GM12801 (cell line): ENCODE data around the gene MRPL18.

Experiments used
- TF ChIP-seq, protein P1 (sequence below): IDR thresholded peaks from one replicate; pipeline ENCODE4 v1.5.1; 2011; ENCODE audit warnings: control low read depth; ENCODE audit not compliant: insufficient read length; ENCODE audit errors: extremely low read depth

Gene MRPL18

DNA sequence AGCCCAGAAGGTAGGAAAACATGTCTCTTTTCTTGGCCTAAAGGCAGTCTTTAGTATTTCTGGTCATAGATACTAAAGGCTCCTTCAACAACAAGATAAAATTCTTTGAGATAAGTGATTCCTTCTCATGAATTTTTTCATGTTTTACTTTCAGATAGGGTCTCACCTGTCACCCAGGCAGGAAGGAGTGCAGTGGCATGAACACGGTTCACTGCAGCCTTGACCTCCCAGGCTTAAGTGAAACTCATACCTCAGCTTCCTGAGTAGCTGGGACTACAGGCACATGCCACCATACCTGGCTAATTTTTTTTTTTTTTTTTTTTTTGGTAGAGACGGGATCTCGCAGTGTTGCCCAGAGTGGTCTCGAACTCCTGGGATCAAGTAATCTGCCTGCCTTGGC is 18.9 kb downstream of the MRPL18 start:
- TF ChIP-seq, protein P1, sequence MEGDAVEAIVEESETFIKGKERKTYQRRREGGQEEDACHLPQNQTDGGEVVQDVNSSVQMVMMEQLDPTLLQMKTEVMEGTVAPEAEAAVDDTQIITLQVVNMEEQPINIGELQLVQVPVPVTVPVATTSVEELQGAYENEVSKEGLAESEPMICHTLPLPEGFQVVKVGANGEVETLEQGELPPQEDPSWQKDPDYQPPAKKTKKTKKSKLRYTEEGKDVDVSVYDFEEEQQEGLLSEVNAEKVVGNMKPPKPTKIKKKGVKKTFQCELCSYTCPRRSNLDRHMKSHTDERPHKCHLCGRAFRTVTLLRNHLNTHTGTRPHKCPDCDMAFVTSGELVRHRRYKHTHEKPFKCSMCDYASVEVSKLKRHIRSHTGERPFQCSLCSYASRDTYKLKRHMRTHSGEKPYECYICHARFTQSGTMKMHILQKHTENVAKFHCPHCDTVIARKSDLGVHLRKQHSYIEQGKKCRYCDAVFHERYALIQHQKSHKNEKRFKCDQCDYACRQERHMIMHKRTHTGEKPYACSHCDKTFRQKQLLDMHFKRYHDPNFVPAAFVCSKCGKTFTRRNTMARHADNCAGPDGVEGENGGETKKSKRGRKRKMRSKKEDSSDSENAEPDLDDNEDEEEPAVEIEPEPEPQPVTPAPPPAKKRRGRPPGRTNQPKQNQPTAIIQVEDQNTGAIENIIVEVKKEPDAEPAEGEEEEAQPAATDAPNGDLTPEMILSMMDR: no peak

DNA sequence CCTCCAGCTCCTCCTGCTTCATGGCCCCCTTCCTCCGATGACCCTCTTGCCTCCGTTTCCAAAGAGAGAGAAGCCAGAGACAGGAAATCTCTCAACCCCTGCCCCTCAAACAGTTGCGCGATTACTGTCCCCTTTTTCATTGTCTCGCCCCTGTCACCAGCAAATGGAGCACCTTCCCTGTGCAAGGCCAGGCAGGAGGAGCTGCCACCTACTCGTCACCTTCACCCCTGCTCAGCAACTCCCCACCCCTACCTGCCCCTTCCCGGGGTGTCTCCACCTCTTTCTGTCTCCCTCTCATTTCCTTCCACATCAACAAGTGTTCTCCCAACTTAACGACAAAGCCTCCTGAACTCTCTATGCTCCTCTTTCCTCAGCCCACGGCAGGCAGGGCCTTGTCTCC is 23.5 kb downstream of the MRPL18 start:
- TF ChIP-seq, protein P1: no peak

DNA sequence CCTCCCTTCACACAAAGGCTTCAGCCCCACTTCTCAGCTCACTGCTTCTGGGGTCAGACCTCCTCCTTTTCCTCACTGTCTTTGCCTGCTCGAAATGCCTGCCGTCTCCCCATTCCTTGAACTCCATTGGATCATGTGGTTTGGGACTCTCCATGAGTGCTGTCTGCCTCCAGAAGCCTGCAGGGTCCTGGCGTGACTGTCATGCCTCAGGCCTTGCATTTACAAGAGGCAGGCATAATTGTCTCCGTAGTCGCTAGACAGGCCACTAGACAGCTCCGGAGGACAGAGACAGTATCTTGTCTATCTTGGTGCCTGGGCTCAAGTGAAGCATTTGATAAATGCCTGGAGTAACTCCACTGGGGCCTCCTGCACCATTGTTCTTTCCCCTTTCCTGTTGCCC is 25.1 kb downstream of the MRPL18 start:
- TF ChIP-seq, protein P1: no peak

DNA sequence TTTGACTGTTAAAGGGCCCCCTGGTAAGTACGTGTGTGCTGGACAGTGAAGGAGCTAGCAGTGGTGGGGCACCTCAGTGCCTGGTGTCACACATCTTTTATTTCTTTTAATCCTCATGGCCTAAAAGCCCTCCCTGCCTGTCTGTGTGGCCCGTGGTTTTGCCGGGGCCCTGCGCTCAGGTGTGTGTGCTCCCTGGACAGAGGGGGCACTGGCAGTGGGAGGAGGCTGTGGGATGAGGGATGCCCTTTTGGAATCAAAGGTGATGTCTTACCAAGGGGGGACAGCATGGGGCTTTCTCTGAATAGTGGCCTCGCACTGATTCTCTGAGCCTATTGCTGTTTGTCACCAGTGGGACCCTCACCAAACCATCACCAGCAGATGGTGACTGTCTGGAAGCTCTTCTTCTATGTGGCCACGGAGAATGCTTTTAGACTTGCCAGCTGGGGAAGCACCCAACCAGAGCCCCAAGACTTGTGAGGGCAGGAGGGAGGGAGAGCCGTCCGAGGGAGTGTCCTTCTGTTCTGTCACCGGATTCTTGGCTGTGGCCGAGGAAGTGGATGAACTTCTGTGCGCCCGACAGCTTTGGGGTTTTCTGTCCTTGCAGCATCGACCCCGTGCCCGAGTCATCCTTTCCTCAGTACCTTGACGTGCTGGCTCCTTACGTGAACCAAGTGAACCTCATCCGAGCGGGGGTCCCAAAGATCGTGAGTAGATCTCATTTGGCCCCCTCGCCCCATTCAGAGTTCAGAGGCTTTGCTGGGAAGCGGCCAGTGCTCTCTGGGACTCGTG is 27.9 kb downstream of the MRPL18 start:
- TF ChIP-seq, protein P1: no peak

DNA sequence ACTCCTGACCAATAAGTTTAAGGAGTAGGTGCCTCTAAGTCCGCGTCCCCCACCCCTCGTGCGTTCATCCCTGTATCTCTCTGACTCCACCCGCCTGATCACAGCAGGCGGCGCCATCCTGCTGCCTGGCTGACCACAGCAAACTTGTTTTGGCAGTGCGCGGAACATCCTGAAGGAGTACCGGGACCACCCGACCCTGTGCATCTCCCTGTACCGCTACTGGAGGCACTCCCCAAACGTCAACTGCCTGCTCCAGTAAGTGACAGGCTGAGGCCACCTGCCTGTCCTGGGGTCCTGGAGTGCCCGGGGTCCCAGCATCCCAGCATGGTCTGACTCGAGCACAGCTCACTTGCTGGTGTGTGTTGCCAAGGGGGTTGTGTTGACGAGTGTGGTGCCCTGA is 28.8 kb downstream of the MRPL18 start:
- TF ChIP-seq, protein P1: no peak

DNA sequence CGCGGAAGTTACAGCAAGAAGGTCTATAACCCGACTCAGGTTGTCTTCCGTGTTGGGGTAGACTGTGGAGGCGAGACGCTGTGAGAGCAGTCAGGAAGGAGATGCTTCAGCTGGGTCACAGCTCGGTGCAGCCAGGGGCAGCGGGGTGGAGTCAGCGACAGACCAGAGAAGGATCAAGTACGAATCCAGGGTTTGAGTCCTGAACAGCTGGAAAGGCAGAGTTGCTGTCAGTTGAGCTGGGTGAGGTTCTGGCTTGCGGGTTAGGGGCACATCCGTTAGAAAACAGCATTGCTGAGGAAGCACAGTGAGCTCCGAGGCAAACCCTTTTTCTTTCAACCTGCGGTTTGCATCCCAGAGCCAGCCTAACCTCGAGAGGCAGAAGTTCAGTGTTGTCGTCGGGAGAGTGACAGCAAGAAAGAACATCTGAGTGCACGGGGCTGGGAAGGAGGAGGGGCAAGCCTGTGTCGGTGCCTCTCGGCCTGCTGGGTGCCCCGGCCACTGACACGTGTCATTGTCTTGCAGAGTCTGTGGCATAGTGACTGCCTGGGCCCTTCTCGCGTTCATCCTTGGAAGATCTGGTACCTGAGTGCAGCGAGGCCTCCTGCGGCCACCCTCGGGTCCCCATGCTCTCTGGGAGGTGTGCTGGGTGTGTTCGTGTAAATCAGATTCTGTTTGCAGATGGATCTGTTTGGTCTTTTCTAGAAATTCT is 29.8 kb downstream of the MRPL18 start:
- TF ChIP-seq, protein P1: no peak

DNA sequence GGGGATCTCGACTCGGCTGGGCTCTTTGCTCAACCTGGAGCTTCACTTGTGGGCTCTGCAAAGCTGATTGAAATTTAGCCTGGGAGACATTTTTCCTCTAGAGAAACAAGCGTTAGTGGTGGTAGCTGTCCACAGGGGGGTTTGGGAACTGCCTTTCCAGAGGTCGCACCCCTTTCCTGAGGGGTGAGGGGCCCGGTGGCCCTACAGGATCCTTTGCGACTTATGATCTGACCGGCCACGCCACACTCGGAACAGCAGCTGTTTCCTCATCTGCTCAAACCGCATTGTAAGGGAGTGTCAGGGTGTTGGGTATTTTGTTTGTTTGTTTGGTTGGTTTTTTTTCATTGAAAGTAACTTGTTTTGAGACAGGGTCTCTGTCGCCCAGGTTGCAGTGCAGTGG is 30.9 kb downstream of the MRPL18 start:
- TF ChIP-seq, protein P1: no peak
